CD14-positive monocyte (primary cell): Measurements from ENCODE around the gene SCN5A. TPM values are rescaled to one million over a fixed set of nuclear protein-coding genes. Genes with fewer than 3 reads are reported as not detected.

ENCODE experiments used
- DNase-seq, 3 donors: peaks; one replicate each; pipeline ENCODE4 v3.0.0-alpha.2; 2011 to 2022
- H2AFZ ChIP-seq: 2 replicates; pipeline ENCODE4 v1.6.0; 2012; ENCODE audit warnings: mild to moderate bottlenecking, low read depth, low read length, inconsistent platforms; ENCODE audit not compliant: insufficient read depth, poor library complexity, severe bottlenecking
- H3K27ac ChIP-seq, 2 donors: 1 replicate in 1 of 2; 2 replicates in 1 of 2; pipeline ENCODE4 v1.5.1; 2012 to 2013; ENCODE audit warnings: low read length in 2 of 2, control low read depth in 1 of 2, inconsistent platforms in 1 of 2, low read depth in 1 of 2, mild to moderate bottlenecking in 1 of 2
- H3K27me3 ChIP-seq, 2 donors: one replicate each; pipeline versions ENCODE4 v1.6.0 to v1.6.1; 2011 to 2013; ENCODE audit warnings: low read length in 2 of 2; ENCODE audit not compliant: control insufficient read depth in 2 of 2, insufficient read depth in 2 of 2
- H3K36me3 ChIP-seq, 2 donors: replicated peaks in 1 of 2; 1 replicate in 1 of 2; 2 replicates in 1 of 2; pipeline versions ENCODE4 v1.5.1 to v1.6.1; 2012 to 2013; ENCODE audit warnings: low read length in 2 of 2, control low read depth in 1 of 2, inconsistent platforms in 1 of 2, mild to moderate bottlenecking in 1 of 2; ENCODE audit not compliant: insufficient read depth in 2 of 2, control insufficient read depth in 1 of 2
- H3K4me1 ChIP-seq, 2 donors: 1 replicate in 1 of 2; 2 replicates in 1 of 2; pipeline versions ENCODE4 v1.5.1 to v1.6.1; 2012 to 2013; ENCODE audit warnings: low read length in 2 of 2, control low read depth in 1 of 2, inconsistent platforms in 1 of 2, mild to moderate bottlenecking in 1 of 2, moderate library complexity in 1 of 2; ENCODE audit not compliant: insufficient read depth in 2 of 2, control insufficient read depth in 1 of 2
- H3K4me2 ChIP-seq: replicated peaks from 2 replicates; pipeline ENCODE3; 2012; ENCODE audit warnings: low read length, moderate library complexity, mild to moderate bottlenecking; ENCODE audit not compliant: poor library complexity, severe bottlenecking; ENCODE audit errors: extremely low read depth
- H3K4me3 ChIP-seq, 3 experiments: fragments of 200-600 bp in 1 of 3; sonication (generic) in 1 of 3; replicated peaks in 1 of 3; 1 replicate in 2 of 3; 2 replicates in 1 of 3; pipeline ENCODE4 v1.5.1; 2011 to 2013; ENCODE audit warnings: low read length in 3 of 3, mild to moderate bottlenecking in 3 of 3, control low read depth in 2 of 3, low read depth in 2 of 3, inconsistent platforms in 1 of 3, moderate library complexity in 1 of 3
- H3K79me2 ChIP-seq: 2 replicates; pipeline ENCODE4 v1.6.0; 2012; ENCODE audit warnings: mild to moderate bottlenecking, control low read depth, inconsistent platforms, low read length, moderate library complexity; ENCODE audit not compliant: insufficient read depth
- H3K9ac ChIP-seq: 2 replicates; pipeline ENCODE4 v1.6.0; 2017; ENCODE audit warnings: low read length, mild to moderate bottlenecking; ENCODE audit not compliant: insufficient read depth, poor library complexity, severe bottlenecking
- H3K9me3 ChIP-seq, 2 donors: replicated peaks in 1 of 2; 1 replicate in 1 of 2; 2 replicates in 1 of 2; pipeline versions ENCODE4 v1.5.1 to v1.6.1; 2012 to 2013; ENCODE audit warnings: low read length in 2 of 2, control low read depth in 1 of 2; ENCODE audit not compliant: control insufficient read depth in 1 of 2, insufficient read depth in 1 of 2
- H4K20me1 ChIP-seq: 2 replicates; pipeline ENCODE4 v1.6.0; 2012; ENCODE audit warnings: mild to moderate bottlenecking, low read length, control low read depth, moderate library complexity; ENCODE audit not compliant: insufficient read depth
- H3K27ac Mint-ChIP-seq, 7 donors: one replicate each; pipeline ENCODE4 v1.8.0; 2020; ENCODE audit warnings: mild to moderate bottlenecking in 7 of 7, mixed read lengths in 7 of 7, moderate library complexity in 6 of 7, inconsistent platforms in 2 of 7
- H3K27me3 Mint-ChIP-seq, 3 donors: one replicate each; pipeline ENCODE4 v1.8.0; 2021 to 2022; ENCODE audit warnings: low read depth in 3 of 3, mild to moderate bottlenecking in 3 of 3, mixed read lengths in 3 of 3, moderate library complexity in 3 of 3, inconsistent platforms in 1 of 3
- H3K36me3 Mint-ChIP-seq, 2 donors: one replicate each; pipeline ENCODE4 v1.8.0; 2020; ENCODE audit warnings: mixed read lengths in 2 of 2, inconsistent platforms in 1 of 2, mild to moderate bottlenecking in 1 of 2
- H3K4me1 Mint-ChIP-seq: one replicate; pipeline ENCODE4 v1.8.0; 2020; ENCODE audit warnings: mild to moderate bottlenecking, mixed read lengths
- H3K4me3 Mint-ChIP-seq, 2 donors: one replicate each; pipeline ENCODE4 v1.8.0; 2020; ENCODE audit warnings: mild to moderate bottlenecking in 2 of 2, mixed read lengths in 2 of 2, moderate library complexity in 1 of 2
- H3K9me3 Mint-ChIP-seq, 7 donors: one replicate each; pipeline ENCODE4 v1.8.0; 2020 to 2022; ENCODE audit warnings: mixed read lengths in 7 of 7, mild to moderate bottlenecking in 6 of 7, moderate library complexity in 6 of 7, inconsistent platforms in 2 of 7
- WGBS: methylation state at CpG from one replicate; pipeline ENCODE4 v1.1.5; 2013; ENCODE audit warnings: missing lambda C conversion rate; ENCODE audit not compliant: insufficient coverage; 5-methylcytosine and 5-hydroxymethylcytosine counted together
- intact Hi-C, 2 donors: fragments of 100-400 bp; cut with micrococcal nuclease; formaldehyde crosslinking; loops; one replicate each; pipeline versions ENCODE4 v1.15.0 to v1.15.1; 2023
- polyA plus RNA-seq, 3 donors: library from polyadenylated mRNA; depleted of rRNA in 1 of 3; unstranded in 2 of 3; stranded (reverse) in 1 of 3; fragments of 300-500 nt in 2 of 3; fragments of >200 nt in 1 of 3; fragmentation: Illumina TruSeq in 2 of 3; gene quantifications; 1 replicate in 2 of 3; 2 replicates in 1 of 3; pipeline ENCODE4 v1.2.3, GENCODE V29; 2012 to 2021
- TF ChIP-seq, protein P1 (sequence below): fragments of 200-600 bp; IDR thresholded peaks from one replicate; pipeline ENCODE4 v1.8.0; 2022; ENCODE audit warnings: antibody characterized with exemption, mild to moderate bottlenecking

SCN5A gene
- polyA plus RNA-seq, 3 donors, result not detected

DNA sequence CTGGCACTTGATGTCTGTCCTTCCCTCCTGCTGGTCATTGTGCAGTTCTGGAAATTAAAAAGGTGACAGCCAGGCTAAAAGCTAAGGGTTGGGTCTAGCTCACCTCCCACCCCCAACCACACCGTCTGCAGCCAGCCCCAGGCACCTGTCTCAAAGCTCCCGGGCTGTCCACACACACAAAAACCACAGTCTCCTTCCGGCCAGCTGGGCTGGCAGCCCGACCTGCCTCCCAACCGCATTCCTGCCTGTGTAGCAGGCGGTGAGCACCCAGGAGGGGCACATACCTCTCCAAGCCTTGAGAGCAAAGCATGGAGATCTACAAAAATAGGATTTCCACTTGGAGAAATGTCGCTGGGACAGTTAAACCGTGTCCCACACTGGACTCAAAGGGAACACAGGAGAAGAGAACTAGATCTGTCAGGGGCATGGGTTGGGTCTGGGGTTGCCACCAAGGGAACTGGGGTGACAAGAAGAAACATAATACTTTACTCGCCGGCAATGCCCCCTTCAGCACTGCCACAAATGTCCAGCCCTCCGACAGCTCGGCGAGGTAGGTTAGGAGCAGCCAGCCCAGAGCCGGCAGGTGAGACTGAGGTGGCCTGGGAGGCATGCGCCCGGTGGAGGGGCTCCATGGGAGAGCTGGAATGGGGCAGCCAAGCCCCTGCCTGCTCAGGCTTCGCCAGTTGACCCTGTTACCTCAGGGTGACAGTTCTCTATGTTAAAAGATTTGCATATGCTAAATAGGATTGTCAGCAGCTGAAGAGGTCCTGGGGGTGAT lies 101.1 kb downstream of the SCN5A start:
- no peak overlapping the region for H3K4me2 ChIP-seq
- no peak for DNase-seq
- 70% methylated on average over 14 of the region's 17 CpGs for WGBS

DNA sequence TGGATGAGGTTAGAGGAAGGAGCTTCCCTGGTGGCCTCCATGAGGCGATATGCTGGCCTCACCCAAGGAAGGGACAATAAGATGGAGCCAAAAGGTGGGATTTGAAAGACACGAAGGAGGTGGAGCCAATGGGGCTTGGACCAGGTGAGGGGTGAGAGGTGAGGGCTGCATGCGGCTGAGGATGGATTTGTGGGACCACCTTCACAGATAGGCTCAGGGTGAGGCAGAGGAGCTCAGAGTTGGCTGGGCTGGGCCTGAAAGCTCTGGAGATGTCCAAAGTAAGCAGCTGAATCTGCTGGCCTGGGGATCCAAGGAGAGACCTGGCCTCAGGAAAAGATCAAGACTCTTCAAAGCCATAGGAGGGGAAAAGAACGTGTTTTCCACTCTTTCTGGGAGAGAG lies 103.5 kb downstream of the SCN5A start:
- H3K4me1 ChIP-seq, result no peaks in the 10 kb centered on the region
- H3K4me3 ChIP-seq, result no peak overlapping the region
- no peak overlapping the region for H3K4me2 ChIP-seq
- Mint-ChIP-seq H3K4me3 (no peak overlapping the region), H3K4me1 (no peaks in the 10 kb centered on the region), H3K9me3 (peaks cover 0 to 4% (median 0%) of the 10 kb centered on the region in 7 donors), H3K36me3 (no peaks in the 10 kb centered on the region), H3K27ac (no peak overlapping the region), H3K27me3 (peaks cover 3 to 12% (median 9%) of the 10 kb centered on the region in 3 donors)
- DNase-seq, result no peak
- intact Hi-C loops, result no loop called here
- H3K9ac ChIP-seq, result no peak overlapping the region
- TF ChIP-seq, protein P1, sequence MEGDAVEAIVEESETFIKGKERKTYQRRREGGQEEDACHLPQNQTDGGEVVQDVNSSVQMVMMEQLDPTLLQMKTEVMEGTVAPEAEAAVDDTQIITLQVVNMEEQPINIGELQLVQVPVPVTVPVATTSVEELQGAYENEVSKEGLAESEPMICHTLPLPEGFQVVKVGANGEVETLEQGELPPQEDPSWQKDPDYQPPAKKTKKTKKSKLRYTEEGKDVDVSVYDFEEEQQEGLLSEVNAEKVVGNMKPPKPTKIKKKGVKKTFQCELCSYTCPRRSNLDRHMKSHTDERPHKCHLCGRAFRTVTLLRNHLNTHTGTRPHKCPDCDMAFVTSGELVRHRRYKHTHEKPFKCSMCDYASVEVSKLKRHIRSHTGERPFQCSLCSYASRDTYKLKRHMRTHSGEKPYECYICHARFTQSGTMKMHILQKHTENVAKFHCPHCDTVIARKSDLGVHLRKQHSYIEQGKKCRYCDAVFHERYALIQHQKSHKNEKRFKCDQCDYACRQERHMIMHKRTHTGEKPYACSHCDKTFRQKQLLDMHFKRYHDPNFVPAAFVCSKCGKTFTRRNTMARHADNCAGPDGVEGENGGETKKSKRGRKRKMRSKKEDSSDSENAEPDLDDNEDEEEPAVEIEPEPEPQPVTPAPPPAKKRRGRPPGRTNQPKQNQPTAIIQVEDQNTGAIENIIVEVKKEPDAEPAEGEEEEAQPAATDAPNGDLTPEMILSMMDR, result no peak
- H3K27ac ChIP-seq, result no peak overlapping the region
- no peaks in the 10 kb centered on the region for H4K20me1 ChIP-seq
- H3K36me3 ChIP-seq, result no peaks in the 10 kb centered on the region
- no peaks in the 10 kb centered on the region for H3K79me2 ChIP-seq
- no peaks in the 10 kb centered on the region for H3K9me3 ChIP-seq
- no peak overlapping the region for H2AFZ ChIP-seq
- WGBS, result 100% methylated on average over 3 of the region's 4 CpGs
- H3K27me3 ChIP-seq, result no peaks in the 10 kb centered on the region

More for the DNA sequence above, 101.1 kb downstream of the SCN5A start:
- Histone ChIP-seq H2AFZ (no peak overlapping the region), H3K4me1 (no peaks in the 10 kb centered on the region), H3K27me3 (no peaks in the 10 kb centered on the region), H3K27ac (no peak overlapping the region), H3K9me3 (no peaks in the 10 kb centered on the region), H3K4me3 (no peak overlapping the region), H4K20me1 (no peaks in the 10 kb centered on the region), H3K36me3 (no peaks in the 10 kb centered on the region), H3K79me2 (no peaks in the 10 kb centered on the region), H3K9ac (no peak overlapping the region)
- intact Hi-C loops, result no loop called here
- H3K27ac Mint-ChIP-seq, result no peak overlapping the region
- H3K4me1 Mint-ChIP-seq, result no peaks in the 10 kb centered on the region
- peaks cover 0 to 7% (median 3%) of the 10 kb centered on the region in 7 donors for H3K9me3 Mint-ChIP-seq
- TF ChIP-seq, protein P1, result no peak
- peaks cover 5 to 12% (median 5%) of the 10 kb centered on the region in 3 donors for H3K27me3 Mint-ChIP-seq
- no peak overlapping the region for H3K4me3 Mint-ChIP-seq
- H3K36me3 Mint-ChIP-seq, result no peaks in the 10 kb centered on the region
